Bronchial epithelial cell (primary cell): ENCODE data around the gene PREP. TPM values are rescaled to one million over a fixed set of nuclear protein-coding genes. Genes with fewer than 3 reads are reported as not detected.

Experiments used
- DNase-seq: peaks from one replicate; pipeline ENCODE4 v3.0.0-alpha.2; 2010; ENCODE audit warnings: low read depth
- FAIRE-seq: peaks from 2 replicates; lab custom pipeline; 2011; peaks lifted over from hg19 to GRCh38; lab: Jason Lieb, UNC
- H3K27me3 ChIP-seq: 2 replicates; pipeline ENCODE4 v1.5.1; 2011; ENCODE audit warnings: low read length; ENCODE audit not compliant: control insufficient read depth, insufficient read depth
- H3K36me3 ChIP-seq: 2 replicates; pipeline ENCODE4 v1.5.1; 2011; ENCODE audit warnings: low read length; ENCODE audit not compliant: control insufficient read depth, insufficient read depth
- H3K4me3 ChIP-seq: 2 replicates; pipeline ENCODE4 v1.5.1; 2011; ENCODE audit warnings: mild to moderate bottlenecking, low read depth, low read length, control low read depth
- total RNA-seq: library from RNA; depleted of rRNA; stranded (reverse); fragments of >200 nt; gene quantifications from 2 replicates; pipeline ENCODE4 v1.2.1, GENCODE V29; 2014
- TF ChIP-seq, protein P1 (sequence below): IDR thresholded peaks from 2 replicates; pipeline ENCODE4 v1.5.1; 2011; ENCODE audit warnings: mild to moderate bottlenecking, moderate library complexity, low read length, control low read depth, inconsistent platforms; ENCODE audit not compliant: insufficient read depth, severe bottlenecking

The PREP gene
- total RNA-seq, 1 donor from 2014 or later, result 30.5 TPM

DNA sequence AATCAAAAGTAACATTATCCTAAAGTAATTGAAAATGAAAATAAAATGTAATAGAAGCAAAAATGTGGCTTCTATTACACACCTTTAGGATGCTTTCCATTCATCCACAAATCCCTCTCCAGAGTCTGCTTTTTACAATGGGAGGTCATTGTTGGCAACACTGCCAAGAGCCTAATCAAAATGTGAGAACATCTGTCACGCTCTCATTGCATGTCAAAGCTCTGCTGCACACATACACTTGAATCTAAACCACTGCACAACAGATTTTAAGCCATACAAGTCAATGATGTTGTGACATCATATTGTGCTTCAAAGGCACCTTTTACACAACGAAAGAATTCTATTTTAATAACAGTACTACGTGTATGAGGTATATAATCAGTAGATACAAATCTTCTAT lies 82.1 kb downstream of the PREP start:
- FAIRE-seq (no peak), DNase-seq (no peak)
- Histone ChIP-seq H3K27me3 (no peaks in the 10 kb centered on the region), H3K36me3 (peaks cover 16% of the 10 kb centered on the region), H3K4me3 (no peak overlapping the region)
- TF ChIP-seq, protein P1, sequence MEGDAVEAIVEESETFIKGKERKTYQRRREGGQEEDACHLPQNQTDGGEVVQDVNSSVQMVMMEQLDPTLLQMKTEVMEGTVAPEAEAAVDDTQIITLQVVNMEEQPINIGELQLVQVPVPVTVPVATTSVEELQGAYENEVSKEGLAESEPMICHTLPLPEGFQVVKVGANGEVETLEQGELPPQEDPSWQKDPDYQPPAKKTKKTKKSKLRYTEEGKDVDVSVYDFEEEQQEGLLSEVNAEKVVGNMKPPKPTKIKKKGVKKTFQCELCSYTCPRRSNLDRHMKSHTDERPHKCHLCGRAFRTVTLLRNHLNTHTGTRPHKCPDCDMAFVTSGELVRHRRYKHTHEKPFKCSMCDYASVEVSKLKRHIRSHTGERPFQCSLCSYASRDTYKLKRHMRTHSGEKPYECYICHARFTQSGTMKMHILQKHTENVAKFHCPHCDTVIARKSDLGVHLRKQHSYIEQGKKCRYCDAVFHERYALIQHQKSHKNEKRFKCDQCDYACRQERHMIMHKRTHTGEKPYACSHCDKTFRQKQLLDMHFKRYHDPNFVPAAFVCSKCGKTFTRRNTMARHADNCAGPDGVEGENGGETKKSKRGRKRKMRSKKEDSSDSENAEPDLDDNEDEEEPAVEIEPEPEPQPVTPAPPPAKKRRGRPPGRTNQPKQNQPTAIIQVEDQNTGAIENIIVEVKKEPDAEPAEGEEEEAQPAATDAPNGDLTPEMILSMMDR, result no peak

DNA sequence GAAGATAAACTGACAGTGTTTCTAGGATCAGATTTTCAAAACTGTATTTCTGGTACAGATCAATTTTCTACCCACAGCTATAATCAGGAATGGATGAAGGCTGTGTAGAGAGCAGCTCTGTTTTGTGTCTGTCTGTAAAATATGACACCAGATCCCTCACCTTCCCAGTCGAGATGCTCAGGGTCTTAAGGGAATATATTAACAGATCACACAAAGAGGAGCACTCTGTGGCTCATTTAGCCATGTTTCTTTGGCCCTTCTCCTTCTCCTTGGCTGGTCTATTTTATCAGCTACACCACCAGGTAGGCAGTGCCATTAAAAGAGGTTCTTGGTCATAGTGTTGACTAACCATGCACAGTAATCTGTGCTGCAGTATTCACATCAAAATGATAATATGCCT lies 82.6 kb downstream of the PREP start:
- FAIRE-seq (no peak), DNase-seq (no peak)
- peaks cover 16% of the 10 kb centered on the region for H3K36me3 ChIP-seq
- TF ChIP-seq, protein P1, result no peak
- H3K27me3 ChIP-seq, result no peaks in the 10 kb centered on the region
- H3K4me3 ChIP-seq, result no peak overlapping the region

DNA sequence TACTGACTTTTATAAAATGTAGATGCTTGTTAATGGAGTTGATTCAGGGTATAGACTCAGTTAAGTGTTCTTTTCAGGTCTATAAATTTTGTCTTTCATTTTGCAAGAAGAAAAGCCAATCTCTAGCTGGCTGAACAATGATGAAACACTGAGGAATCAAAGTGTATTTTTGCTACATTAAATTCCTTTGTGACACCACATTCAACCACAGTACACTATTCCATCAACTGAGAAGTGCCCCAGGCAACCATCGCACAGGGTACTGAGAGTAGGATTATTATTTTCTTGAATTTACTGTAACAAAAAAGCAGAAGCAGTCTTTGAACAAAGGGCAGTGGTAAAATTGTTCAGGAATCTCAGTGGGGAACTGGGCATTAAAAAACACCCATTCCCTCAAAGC lies 83.6 kb downstream of the PREP start:
- DNase-seq (peak; percentile 26), FAIRE-seq (no peak)
- Histone ChIP-seq H3K27me3 (no peaks in the 10 kb centered on the region), H3K4me3 (no peak overlapping the region), H3K36me3 (peaks cover 16% of the 10 kb centered on the region)
- TF ChIP-seq, protein P1, result no peak

DNA sequence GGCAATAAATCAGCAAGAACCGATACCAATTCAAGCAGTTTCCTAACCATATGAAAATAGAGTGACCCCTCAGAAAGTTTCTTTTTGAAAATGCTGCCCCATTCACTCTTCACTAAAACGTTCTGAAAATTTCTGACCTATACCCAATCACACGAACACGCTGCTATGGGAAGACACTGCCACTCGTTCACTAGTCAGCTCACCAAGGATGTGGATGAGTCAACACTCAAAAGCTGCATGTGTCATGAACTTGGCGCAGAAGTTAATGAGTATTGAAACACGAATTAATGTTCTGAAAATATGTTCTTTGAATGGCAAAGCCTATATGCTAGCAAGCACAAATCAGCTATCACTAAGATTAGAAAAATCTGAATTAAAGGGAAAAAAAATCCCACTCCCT lies 84.2 kb downstream of the PREP start:
- peaks cover 12% of the 10 kb centered on the region for H3K36me3 ChIP-seq
- DNase-seq (peak; percentile 84), FAIRE-seq (no peak)
- H3K4me3 ChIP-seq, result no peak overlapping the region
- TF ChIP-seq, protein P1, result no peak
- H3K27me3 ChIP-seq, result no peaks in the 10 kb centered on the region

DNA sequence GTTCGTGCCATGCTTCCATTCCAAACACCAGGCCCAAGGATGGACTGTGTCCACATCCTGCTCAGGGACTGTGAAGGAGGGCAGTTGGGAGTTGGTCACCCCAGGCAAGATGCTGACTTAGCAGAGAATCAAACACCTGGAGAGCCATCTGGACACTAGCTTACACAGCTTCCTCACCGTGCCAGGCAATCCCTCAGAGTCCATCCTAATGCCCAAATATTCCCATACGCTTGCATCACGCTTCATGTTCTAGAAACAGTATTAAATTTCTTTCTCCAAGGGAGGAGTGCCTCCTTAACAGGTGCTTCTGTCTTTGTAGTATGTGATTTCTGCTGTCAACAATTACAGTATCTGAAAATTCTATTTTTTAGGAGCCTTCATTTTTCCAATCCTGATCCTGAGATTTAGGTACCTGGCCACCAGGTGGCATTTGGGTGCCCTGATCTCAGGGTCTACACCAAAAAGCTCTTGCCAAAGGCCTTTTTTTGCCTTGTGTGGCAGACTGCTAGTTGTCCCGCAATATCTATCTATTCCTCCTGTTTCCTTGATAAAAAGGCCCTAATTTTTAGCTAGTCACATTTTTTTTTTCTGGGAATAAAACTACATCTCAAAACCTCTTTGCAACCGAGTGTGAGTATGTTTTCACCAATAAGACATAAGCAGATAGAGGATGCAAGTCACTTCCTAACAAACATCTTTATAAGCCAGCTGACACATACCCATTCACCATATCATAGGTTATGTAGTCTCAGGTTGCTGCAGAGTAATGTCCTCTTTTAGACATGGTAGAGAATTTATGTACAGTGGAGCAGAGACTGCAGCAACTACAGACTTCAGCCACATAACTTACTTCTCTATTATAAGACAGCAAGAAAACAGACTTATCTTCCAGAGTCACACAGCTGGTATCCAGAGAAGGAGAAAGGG lies 85.0 kb downstream of the PREP start:
- H3K4me3 ChIP-seq, result no peak overlapping the region
- peaks cover 12% of the 10 kb centered on the region for H3K36me3 ChIP-seq
- H3K27me3 ChIP-seq, result no peaks in the 10 kb centered on the region
- DNase-seq (peak; percentile 29), FAIRE-seq (no peak)
- TF ChIP-seq, protein P1, result peak; percentile 45
